Measurements from ENCODE around the gene EXOC2.

EXOC2 gene

DNA sequence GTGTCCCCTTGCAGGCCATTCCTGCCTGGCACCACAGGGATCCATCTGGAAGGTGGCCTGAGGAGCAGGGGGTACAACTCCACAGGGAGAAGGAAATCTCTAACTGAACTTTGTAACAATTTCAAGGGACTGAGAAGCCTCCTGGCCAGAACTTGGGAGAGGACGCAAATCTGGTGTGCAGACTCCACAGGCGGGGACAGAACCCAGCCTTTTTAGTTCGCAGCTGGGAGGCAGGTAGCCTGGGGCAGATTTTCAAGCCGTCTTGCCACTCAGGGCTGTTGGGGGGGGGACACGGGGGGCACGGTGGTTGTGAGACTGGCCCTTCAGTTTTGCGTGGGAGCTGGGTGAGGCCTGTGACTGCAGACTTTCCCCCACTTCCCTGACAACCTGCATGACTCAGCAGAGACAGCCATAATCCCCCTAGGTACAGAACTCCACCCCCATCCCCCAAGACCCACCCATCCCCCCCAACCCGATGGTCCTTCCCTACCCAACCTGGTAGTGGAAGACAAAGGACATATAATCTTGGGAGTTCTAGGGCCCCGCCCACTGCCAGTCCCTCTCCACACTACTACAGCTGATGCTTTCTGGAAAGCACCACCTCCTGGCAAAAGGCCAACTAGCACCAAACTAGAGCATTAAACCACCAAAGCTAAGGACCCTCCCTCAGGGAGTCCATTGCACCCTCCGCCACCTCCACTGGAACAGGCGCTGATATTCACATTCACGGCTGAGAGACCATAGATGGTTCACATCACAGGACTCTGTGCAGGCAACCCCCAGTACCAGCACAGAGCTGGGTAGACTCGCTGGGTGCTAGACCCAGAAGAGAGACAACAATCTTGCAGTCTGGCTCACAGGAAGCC, 33.0 kb downstream of the EXOC2 start:
- no peaks in the 10 kb centered on the region for H3K4me1 ChIP-seq (ENCODE audit: insufficient read depth, poor library complexity, severe bottlenecking)
- no peak for ATAC-seq (ENCODE audit: low read depth)
- no peak for DNase-seq (ENCODE audit: low spot score)
- no peaks in the 10 kb centered on the region for H3K27me3 ChIP-seq (ENCODE audit: insufficient read depth, poor library complexity, severe bottlenecking)
- H3K9me3 ChIP-seq (ENCODE audit: severe bottlenecking), result no peaks in the 10 kb centered on the region
- TF ChIP-seq, protein P1, sequence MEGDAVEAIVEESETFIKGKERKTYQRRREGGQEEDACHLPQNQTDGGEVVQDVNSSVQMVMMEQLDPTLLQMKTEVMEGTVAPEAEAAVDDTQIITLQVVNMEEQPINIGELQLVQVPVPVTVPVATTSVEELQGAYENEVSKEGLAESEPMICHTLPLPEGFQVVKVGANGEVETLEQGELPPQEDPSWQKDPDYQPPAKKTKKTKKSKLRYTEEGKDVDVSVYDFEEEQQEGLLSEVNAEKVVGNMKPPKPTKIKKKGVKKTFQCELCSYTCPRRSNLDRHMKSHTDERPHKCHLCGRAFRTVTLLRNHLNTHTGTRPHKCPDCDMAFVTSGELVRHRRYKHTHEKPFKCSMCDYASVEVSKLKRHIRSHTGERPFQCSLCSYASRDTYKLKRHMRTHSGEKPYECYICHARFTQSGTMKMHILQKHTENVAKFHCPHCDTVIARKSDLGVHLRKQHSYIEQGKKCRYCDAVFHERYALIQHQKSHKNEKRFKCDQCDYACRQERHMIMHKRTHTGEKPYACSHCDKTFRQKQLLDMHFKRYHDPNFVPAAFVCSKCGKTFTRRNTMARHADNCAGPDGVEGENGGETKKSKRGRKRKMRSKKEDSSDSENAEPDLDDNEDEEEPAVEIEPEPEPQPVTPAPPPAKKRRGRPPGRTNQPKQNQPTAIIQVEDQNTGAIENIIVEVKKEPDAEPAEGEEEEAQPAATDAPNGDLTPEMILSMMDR (IDR thresholded peaks at IDR 0.05; ENCODE audit: poor library complexity, severe bottlenecking), result no peak
- H3K27ac ChIP-seq (ENCODE audit: poor library complexity, severe bottlenecking), result no peak overlapping the region
- H3K4me3 ChIP-seq (ENCODE audit: severe bottlenecking), result no peak overlapping the region
- no peaks in the 10 kb centered on the region for H3K36me3 ChIP-seq (ENCODE audit: low read depth)

DNA sequence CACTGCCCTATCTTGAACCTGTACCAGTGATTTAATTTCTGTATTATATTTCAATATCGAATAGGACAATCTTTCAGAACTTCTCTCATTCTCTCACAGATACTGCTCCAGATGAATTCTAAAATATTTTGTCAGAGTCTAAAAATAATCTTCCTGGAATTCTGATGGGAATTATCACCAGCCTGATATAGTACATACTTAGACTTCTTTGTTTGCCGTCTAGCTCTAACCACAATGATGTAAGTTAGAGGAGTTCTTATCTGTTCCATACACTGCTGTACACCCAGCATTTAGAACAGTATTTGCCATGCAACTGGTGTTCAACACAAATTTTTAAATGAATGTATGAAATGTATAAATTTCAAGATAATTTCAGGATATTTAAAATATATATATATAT, 34.7 kb downstream of the EXOC2 start:
- no peaks in the 10 kb centered on the region for H3K27me3 ChIP-seq (ENCODE audit: insufficient read depth, poor library complexity, severe bottlenecking)
- TF ChIP-seq, protein P1 (IDR thresholded peaks at IDR 0.05; ENCODE audit: poor library complexity, severe bottlenecking), result no peak
- no peaks in the 10 kb centered on the region for H3K4me1 ChIP-seq (ENCODE audit: insufficient read depth, poor library complexity, severe bottlenecking)
- no peaks in the 10 kb centered on the region for H3K36me3 ChIP-seq (ENCODE audit: low read depth)
- DNase-seq (ENCODE audit: low spot score) (no peak), ATAC-seq (ENCODE audit: low read depth) (no peak)
- no peak overlapping the region for H3K27ac ChIP-seq (ENCODE audit: poor library complexity, severe bottlenecking)
- H3K9me3 ChIP-seq (ENCODE audit: severe bottlenecking), result no peaks in the 10 kb centered on the region
- no peak overlapping the region for H3K4me3 ChIP-seq (ENCODE audit: severe bottlenecking)

DNA sequence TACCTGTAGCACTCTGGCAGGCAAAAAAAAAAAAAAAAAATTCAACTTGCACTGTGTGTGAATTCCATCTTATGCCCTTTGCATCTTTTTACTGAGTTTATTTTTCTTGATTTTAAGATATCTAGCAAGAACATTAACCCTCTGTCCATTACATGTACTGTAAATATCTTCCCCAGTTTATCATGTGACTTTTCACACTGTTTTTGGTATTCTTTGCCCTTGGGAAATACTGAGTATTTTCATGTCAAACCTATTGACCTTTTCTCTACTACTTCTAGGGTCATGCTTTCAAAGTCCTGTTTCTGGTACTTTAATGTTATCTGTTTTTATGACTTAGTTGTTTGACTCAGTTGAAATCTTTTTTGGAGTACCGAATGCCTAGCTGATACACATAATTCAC, 35.2 kb downstream of the EXOC2 start:
- H3K4me1 ChIP-seq (ENCODE audit: insufficient read depth, poor library complexity, severe bottlenecking), result no peaks in the 10 kb centered on the region
- TF ChIP-seq, protein P1 (IDR thresholded peaks at IDR 0.05; ENCODE audit: poor library complexity, severe bottlenecking), result no peak
- H3K36me3 ChIP-seq (ENCODE audit: low read depth), result no peaks in the 10 kb centered on the region
- ATAC-seq (ENCODE audit: low read depth) (no peak), DNase-seq (ENCODE audit: low spot score) (no peak)
- H3K27me3 ChIP-seq (ENCODE audit: insufficient read depth, poor library complexity, severe bottlenecking), result no peaks in the 10 kb centered on the region
- H3K27ac ChIP-seq (ENCODE audit: poor library complexity, severe bottlenecking), result no peak overlapping the region
- H3K4me3 ChIP-seq (ENCODE audit: severe bottlenecking), result no peak overlapping the region
- no peaks in the 10 kb centered on the region for H3K9me3 ChIP-seq (ENCODE audit: severe bottlenecking)

DNA sequence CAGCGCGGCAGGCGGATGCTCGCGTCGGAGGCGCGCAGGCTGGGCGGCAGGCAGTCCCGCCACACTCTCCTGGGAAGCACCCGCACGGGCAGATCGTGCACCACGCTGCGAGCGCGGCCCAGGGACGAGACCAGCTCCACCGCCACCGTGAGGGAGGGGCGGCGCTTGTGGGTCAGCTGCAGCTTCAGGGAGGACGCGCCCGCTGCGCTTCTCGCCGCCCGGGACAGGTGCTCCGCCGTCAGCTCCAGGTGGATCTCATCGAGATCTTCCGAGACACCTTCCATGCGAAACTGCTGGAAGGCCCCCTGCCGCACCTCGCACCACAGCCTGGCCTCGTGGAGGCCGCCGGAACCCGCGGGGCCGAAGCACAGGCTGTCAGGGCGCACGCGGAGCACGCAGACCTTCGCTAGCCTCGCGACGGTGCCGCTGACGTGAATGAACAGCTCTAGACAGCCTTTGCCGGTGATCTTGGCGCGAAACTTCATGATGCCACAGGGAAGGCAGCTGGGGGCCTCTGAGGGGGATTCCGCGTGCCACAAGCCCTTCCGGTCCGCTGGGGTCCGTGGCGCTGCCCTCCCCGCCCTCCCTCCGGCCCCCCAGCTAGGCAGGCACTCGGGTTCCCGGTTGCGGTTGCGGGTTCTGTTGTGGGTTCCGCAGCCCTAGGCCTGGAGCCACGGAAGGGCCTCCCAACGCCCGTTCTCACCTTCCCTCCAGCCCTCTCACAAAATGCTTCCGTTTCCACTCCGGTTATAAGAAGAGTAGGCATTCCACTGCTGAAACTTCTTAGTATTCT, 36.3 kb downstream of the EXOC2 start, which contains the start of gene HUS1B:
HUS1B (minus strand) TSS at position 641 of the 793 bp plus-strand sequence; CDS start at position 485, 156 bp downstream.
- TF ChIP-seq, protein P1 (IDR thresholded peaks at IDR 0.05; ENCODE audit: poor library complexity, severe bottlenecking), result no peak
- ATAC-seq (ENCODE audit: low read depth) (no peak), DNase-seq (ENCODE audit: low spot score) (no peak)
- H3K27me3 ChIP-seq (ENCODE audit: insufficient read depth, poor library complexity, severe bottlenecking), result no peaks in the 10 kb centered on the region
- no peaks in the 10 kb centered on the region for H3K36me3 ChIP-seq (ENCODE audit: low read depth)
- H3K9me3 ChIP-seq (ENCODE audit: severe bottlenecking), result no peaks in the 10 kb centered on the region
- H3K4me1 ChIP-seq (ENCODE audit: insufficient read depth, poor library complexity, severe bottlenecking), result no peaks in the 10 kb centered on the region
- no peak within 1 kb of the TSS for H3K4me3 ChIP-seq (ENCODE audit: severe bottlenecking)
- H3K27ac ChIP-seq (ENCODE audit: poor library complexity, severe bottlenecking), result no peak within 1 kb of the TSS

Measured in RWPE2 (cell line).